Psoas muscle (tissue), 8 donors: Measurements from ENCODE around the gene ATP6V1A. TPM values are rescaled to one million over a fixed set of nuclear protein-coding genes. Genes with fewer than 3 reads are reported as not detected.

ENCODE experiments used
- ATAC-seq, 4 donors: fragments of 200-7000 bp; cut with Tn5 transposase; one replicate each; pipeline ENCODE4 v1.9.1; 2020; ENCODE audit warnings: moderate library complexity in 3 of 4, mild to moderate bottlenecking in 2 of 4
- DNase-seq, 2 donors: peaks; one replicate each; pipeline ENCODE4 v3.0.0-alpha.2; 2020
- H3K27ac ChIP-seq: fragments of 200-600 bp; one replicate; pipeline ENCODE4 v1.8.0; 2022
- H3K27me3 ChIP-seq, 3 donors: fragments of 200-600 bp in 1 of 3; one replicate each; pipeline versions ENCODE4 v1.6.1 to v1.8.0; 2013 to 2022; ENCODE audit warnings: low read length in 2 of 3, mild to moderate bottlenecking in 2 of 3, moderate library complexity in 1 of 3; ENCODE audit not compliant: insufficient read depth in 3 of 3
- H3K36me3 ChIP-seq, 2 donors: fragments of 200-600 bp in 1 of 2; one replicate each; pipeline versions ENCODE4 v1.6.1 to v1.8.0; 2013 to 2022; ENCODE audit warnings: low read depth in 1 of 2, mild to moderate bottlenecking in 1 of 2, moderate library complexity in 1 of 2; ENCODE audit not compliant: insufficient read depth in 1 of 2
- H3K4me1 ChIP-seq: fragments of 200-600 bp; one replicate; pipeline ENCODE4 v1.8.0; 2022
- H3K4me3 ChIP-seq: fragments of 200-600 bp; one replicate; pipeline ENCODE4 v1.8.0; 2022; ENCODE audit warnings: mild to moderate bottlenecking
- H3K9me3 ChIP-seq: fragments of 200-600 bp; one replicate; pipeline ENCODE4 v1.8.0; 2022
- CTCF ChIP-seq: fragments of 200-600 bp; IDR thresholded peaks from one replicate; pipeline ENCODE4 v1.8.0; 2022; ENCODE audit warnings: antibody characterized with exemption
- WGBS, 3 donors: extraction: QIAGEN DNeasy Blood & Tissue Kit; methylation state at CpG; one replicate each; pipeline versions ENCODE4 v1.1.6 to v1.1.7; 2013; 5-methylcytosine and 5-hydroxymethylcytosine counted together
- intact Hi-C, 2 donors: fragments of 100-400 bp; cut with DNase I; formaldehyde crosslinking; loops; one replicate each; pipeline versions ENCODE4 v1.11.0 to v1.14.2; 2022
- polyA plus RNA-seq, 3 donors: library from polyadenylated mRNA; stranded (reverse); fragments of 200-250 nt; gene quantifications; one replicate each; pipeline ENCODE4 v1.2.3, GENCODE V29; 2013
- total RNA-seq, 4 donors: library from RNA; stranded (reverse); fragmentation: NEBNext Ultra II Directional in 2 of 4; extraction: Animal tissue kit (Norgen Biotek cat#: 25700) in 2 of 4; gene quantifications; one replicate each; pipeline versions ENCODE4 v1.2.1 to v1.2.4, GENCODE V29; 2021 to 2023
- donor health status: healthy with polysubstance abuse.
- donor health status: DM: no; HTN: no; CAD: no; lungs with moderate emphysema.
- donor health status: Bipolar disorder and iron deficiency.
- donor health status: healthy.
- donor health status: DM: yes; HTN: yes; CAD: no.
- donor health status: DM: no; HTN: no; CAD: no.
- donor health status: DM: no; HTN: no; CAD: no.
- donor health status: DM: yes; HTN: yes; CAD: no.

The ATP6V1A gene
- total and polyA plus RNA-seq, 7 donors, result 4.2 to 20.6 (median 17.0) TPM

DNA sequence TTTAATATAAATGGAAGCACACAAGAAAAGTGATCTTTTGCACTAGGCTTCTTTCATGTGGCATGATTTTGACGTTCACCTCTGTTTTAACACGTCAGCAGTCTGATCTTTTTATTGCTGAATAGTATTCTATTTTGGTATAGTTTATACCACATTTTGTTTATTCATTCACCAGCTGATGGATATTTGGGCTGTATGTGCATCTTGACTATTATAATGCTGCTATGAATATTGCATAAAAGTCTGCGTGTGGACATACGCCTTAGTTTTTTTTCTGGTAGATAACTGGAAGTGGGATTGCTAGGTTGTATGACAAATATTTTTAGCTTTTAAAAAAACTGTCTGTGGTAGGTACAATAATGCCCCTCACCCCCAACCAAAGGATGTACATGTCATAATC lies 15.1 kb upstream of the ATP6V1A start:
- intact Hi-C loops, result loop anchor here in 1 of 2 donors (10.0 kb wide), 1 partner anchor 183 kb away; no protein-coding TSS in a partner anchor
- DNase-seq (no peak), ATAC-seq (no peak)
- no peak overlapping the region for H3K4me3 ChIP-seq
- no peak overlapping the region for H3K27ac ChIP-seq
- H3K9me3 ChIP-seq, result no peaks in the 10 kb centered on the region
- no peaks in the 10 kb centered on the region for H3K36me3 ChIP-seq
- no peaks in the 10 kb centered on the region for H3K27me3 ChIP-seq
- TF ChIP-seq CTCF, result no peak
- peaks cover 64% of the 10 kb centered on the region for H3K4me1 ChIP-seq
- 59 to 77% (median 61%) methylated on average over 4 of the region's 4 CpGs for WGBS, 3 donors

- no peak for DNase-seq
- Histone ChIP-seq H3K27ac (peak overlapping the region; percentile 34), H3K4me3 (peak overlapping the region; percentile 16), H3K4me1 (peaks cover 87% of the 10 kb centered on the region), H3K36me3 (no peaks in the 10 kb centered on the region), H3K9me3 (no peaks in the 10 kb centered on the region), H3K27me3 (no peaks in the 10 kb centered on the region)
- intact Hi-C loops, result loop anchor here in 1 of 2 donors (5.0 to 10.0 kb wide), 2 partner anchors 104 to 178 kb away; no protein-coding TSS in a partner anchor
- ATAC-seq, result peak; percentile 48 to 67 (median 61)
- peak; percentile 68 for TF ChIP-seq CTCF
- WGBS, 3 donors, result 9 to 10% (median 10%) methylated on average over 3 of the region's 3 CpGs
These were observed 10.2 kb upstream of the ATP6V1A start for GRCh38 chr3:113736548-113737089.

- intact Hi-C loops, result loop anchor here (5.0 to 10.0 kb wide), 5 partner anchors 44 to 244 kb away; partner anchors contain the start of genes SPICE1 (in 1 of the 2) and USF3 (in 1 of the 2)
- Histone ChIP-seq H3K27me3 (no peaks in the 10 kb centered on the region), H3K4me1 (peaks cover 82% of the 10 kb centered on the region), H3K4me3 (peak overlapping the region; percentile 33), H3K36me3 (no peaks in the 10 kb centered on the region), H3K9me3 (no peaks in the 10 kb centered on the region), H3K27ac (peak overlapping the region; percentile 39)
- 24 to 34% (median 24%) methylated on average over 5 of the region's 5 CpGs for WGBS, 3 donors
- DNase-seq (no peak), ATAC-seq (no peak)
- no peak for TF ChIP-seq CTCF
These were observed 5.7 kb upstream of the ATP6V1A start for GRCh38 chr3:113741086-113741485.

- 63 to 64% (median 64%) methylated on average over 1 of the region's 1 CpG for WGBS, 3 donors
- Histone ChIP-seq H3K4me3 (peak overlapping the region; percentile 33), H3K27me3 (no peaks in the 10 kb centered on the region), H3K27ac (peak overlapping the region; percentile 39), H3K9me3 (no peaks in the 10 kb centered on the region), H3K36me3 (no peaks in the 10 kb centered on the region), H3K4me1 (peaks cover 77% of the 10 kb centered on the region)
- ATAC-seq (no peak), DNase-seq (no peak)
- no peak for TF ChIP-seq CTCF
- intact Hi-C loops, result loop anchor here (5.0 to 10.0 kb wide), 5 partner anchors 44 to 244 kb away; partner anchors contain the start of genes SPICE1 (in 1 of the 2) and USF3 (in 1 of the 2)
These were observed 5.2 kb upstream of the ATP6V1A start for GRCh38 chr3:113741620-113742019.
